Erythroblast (primary cell): ENCODE results near the gene CACNA1C.

Experiments used
- GATA1 ChIP-seq: IDR thresholded peaks from 2 replicates; pipeline ENCODE4 v1.6.1; 2011; ENCODE audit warnings: low read depth, mild to moderate bottlenecking, control low read depth, low read length, moderate library complexity
- POLR2A ChIP-seq: IDR thresholded peaks from 2 replicates; pipeline ENCODE4 v1.6.1; 2011; ENCODE audit warnings: mild to moderate bottlenecking, low read length

- TF ChIP-seq POLR2A (no peak), GATA1 (no peak)
Observed at GRCh38 chr12:2531371-2531770, 478.6 kb downstream of the CACNA1C start.
